H1 (cell line): ENCODE results near the gene C15orf62. TPM values are rescaled to one million over a fixed set of nuclear protein-coding genes. Genes with fewer than 3 reads are reported as not detected.

ENCODE experiments used
- POU5F1 ChIP-seq: IDR thresholded peaks from 2 replicates; pipeline ENCODE4 v1.6.1; 2011; ENCODE audit warnings: low read depth, mild to moderate bottlenecking, low read length, moderate library complexity
- polyA plus RNA-seq, 7 experiments: library from polyadenylated mRNA; depleted of rRNA in 3 of 7; stranded (reverse) in 5 of 7; unstranded in 2 of 7; fragments of >200 nt in 5 of 7; fragments of 200-250 nt in 2 of 7; gene quantifications; 1 replicate in 5 of 7; 2 replicates in 1 of 7; 4 replicates in 1 of 7; pipeline versions ENCODE4 v1.2.1 to v1.2.3, GENCODE V29; 2011 to 2013; ENCODE audit warnings: missing spikeins in 2 of 7, mixed read lengths in 2 of 7
- total RNA-seq: library from RNA; stranded (reverse); fragmentation: NEBNext Ultra II Directional; extraction: Animal tissue kit (Norgen Biotek cat#: 25700); gene quantifications from 2 replicates; pipeline ENCODE4 v1.2.1, GENCODE V29; 2021

The C15orf62 gene
- total and polyA plus RNA-seq, 2 of the 8 experiments (the other 6 are each of a cell fraction or from before 2014, with no cell fraction given): 0.06 to 0.56 TPM

DNA sequence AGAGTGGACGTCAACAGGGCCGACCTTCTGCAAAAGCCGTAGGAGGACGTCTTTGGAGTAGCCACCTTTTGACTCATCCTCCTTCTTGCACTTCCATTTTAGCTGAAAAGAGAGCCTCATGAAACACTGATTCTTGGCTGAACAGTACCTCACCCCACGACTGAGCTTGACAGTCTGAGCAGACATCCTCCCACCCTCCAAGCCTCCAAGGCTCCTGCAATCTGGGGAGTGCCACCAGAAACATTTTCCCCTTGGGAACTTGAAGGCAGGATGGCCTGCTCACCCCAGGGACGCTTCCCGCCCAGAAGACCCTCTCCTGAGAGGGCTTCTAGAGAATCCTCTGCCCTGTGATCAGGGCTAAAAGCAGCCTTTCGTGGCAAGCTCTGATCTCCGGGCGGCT lies 5.2 kb downstream of the C15orf62 start (continued):
- TF ChIP-seq POU5F1: no peak
